ENCODE data around the gene WIF1. TPM values are rescaled to one million over a fixed set of nuclear protein-coding genes. Genes with fewer than 3 reads are reported as not detected.

Gene WIF1, protein sequence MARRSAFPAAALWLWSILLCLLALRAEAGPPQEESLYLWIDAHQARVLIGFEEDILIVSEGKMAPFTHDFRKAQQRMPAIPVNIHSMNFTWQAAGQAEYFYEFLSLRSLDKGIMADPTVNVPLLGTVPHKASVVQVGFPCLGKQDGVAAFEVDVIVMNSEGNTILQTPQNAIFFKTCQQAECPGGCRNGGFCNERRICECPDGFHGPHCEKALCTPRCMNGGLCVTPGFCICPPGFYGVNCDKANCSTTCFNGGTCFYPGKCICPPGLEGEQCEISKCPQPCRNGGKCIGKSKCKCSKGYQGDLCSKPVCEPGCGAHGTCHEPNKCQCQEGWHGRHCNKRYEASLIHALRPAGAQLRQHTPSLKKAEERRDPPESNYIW
- 1.0 TPM for total RNA-seq

DNA sequence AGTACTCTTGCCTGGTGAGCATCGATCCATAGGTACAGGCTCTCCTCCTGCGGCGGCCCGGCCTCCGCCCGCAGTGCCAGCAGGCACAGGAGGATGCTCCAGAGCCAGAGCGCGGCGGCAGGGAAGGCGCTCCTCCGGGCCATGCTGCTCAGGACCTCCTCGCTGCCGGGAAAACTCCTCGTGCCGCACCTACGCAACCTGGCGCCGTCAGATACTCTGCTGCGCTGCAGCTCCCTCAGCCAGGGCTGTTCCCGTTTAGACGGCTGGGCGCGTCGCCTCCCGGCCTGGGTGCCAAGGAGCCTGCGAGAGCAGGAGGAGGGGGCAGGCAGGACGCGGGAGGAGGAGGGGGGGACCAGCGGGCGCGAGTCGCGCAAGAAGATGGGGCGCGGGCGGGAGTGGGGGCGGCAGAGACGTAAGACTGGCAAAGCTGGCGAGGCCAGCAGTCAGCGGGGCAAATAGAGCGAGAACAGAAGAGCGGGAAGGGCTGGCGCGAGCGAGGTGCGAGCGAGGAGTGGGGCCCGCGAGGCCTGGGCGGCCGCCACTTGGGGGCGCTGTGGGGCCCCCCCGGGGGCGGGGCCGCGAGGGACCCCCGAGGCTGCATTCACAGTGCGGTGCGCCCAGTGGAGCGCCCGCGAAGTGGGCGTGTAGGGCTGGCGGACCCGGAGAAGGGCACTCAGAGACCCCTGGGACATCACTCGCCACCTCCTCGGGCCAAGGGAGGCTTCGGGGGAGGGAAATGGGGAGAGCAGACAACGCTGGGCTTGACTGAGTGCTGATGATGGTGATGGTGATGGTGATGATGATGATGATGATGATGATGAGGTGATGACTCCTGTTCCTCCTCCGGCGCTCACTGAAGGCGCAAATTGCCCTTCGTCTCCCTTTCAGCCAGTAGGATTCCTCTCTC lies at the start of gene WIF1:
Gene WIF1, minus strand, starts transcription at position 257 of the 907 bp plus-strand sequence. Its CDS starts 114 bp downstream, at position 143.
- H3K36me3 ChIP-seq (ENCODE audit: control insufficient read depth in 3 of 3, insufficient read depth in 3 of 3, low read length in 3 of 3) = no peaks in the 10 kb centered on the region
- no peak within 1 kb of the TSS for H3K9ac ChIP-seq (ENCODE audit: low read depth in 1 of 3, low read length in 3 of 3)
- H3K9me3 ChIP-seq (ENCODE audit: control insufficient read depth in 3 of 3, low read length in 3 of 3) = no peaks in the 10 kb centered on the region
- H3K27ac ChIP-seq (ENCODE audit: low read depth, low read length) = no peak within 1 kb of the TSS
- peaks cover 39 to 55% (median 52%) of the 10 kb centered on the region in 3 donors for H3K27me3 ChIP-seq (ENCODE audit: control insufficient read depth in 3 of 3, insufficient read depth in 3 of 3, low read length in 3 of 3)
- peaks cover 0 to 7% (median 6%) of the 10 kb centered on the region in 3 donors for H3K4me1 ChIP-seq (ENCODE audit: control insufficient read depth in 3 of 3, insufficient read depth in 3 of 3, low read length in 3 of 3)
- H3K4me3 ChIP-seq (ENCODE audit: low read length in 3 of 3) = no peak within 1 kb of the TSS

DNA sequence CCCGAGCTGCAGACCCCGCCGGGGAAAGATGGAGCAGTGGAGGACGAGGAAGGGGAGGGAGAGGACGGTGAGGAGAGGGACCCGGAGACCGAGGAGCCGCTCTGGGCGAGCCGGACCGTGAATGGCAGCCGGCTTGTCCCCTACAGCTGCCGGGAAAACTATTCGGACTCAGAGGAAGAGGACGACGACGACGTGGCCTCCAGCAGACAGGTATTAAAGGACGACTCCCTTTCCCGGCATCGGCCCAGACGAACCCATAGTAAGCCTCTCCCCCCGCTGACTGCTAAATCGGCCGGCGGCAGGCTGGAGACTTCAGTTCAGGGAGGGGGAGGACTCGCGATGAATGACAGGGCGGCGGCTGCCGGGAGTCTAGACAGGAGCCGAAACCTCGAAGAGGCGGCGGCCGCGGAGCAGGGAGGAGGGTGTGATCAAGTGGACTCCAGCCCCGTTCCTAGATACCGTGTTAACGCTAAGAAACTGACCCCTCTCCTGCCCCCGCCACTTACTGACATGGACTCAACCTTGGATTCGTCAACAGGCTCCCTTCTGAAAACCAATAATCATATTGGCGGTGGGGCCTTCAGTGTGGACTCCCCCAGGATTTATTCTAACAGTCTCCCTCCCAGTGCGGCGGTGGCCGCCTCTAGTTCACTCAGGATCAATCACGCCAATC lies 49.2 kb upstream of the WIF1 start:
- peak overlapping the region; percentile 96 to 99 (median 96) for H3K4me3 ChIP-seq (ENCODE audit: low read length in 3 of 3)
- H3K9me3 ChIP-seq (ENCODE audit: control insufficient read depth in 3 of 3, low read length in 3 of 3) = no peaks in the 10 kb centered on the region
- peak overlapping the region; percentile 96 for H3K27ac ChIP-seq (ENCODE audit: low read depth, low read length)
- peak overlapping the region; percentile 88 to 98 (median 94) for H3K9ac ChIP-seq (ENCODE audit: low read depth in 1 of 3, low read length in 3 of 3)
- no peaks in the 10 kb centered on the region for H3K27me3 ChIP-seq (ENCODE audit: control insufficient read depth in 3 of 3, insufficient read depth in 3 of 3, low read length in 3 of 3)
- H3K36me3 ChIP-seq (ENCODE audit: control insufficient read depth in 3 of 3, insufficient read depth in 3 of 3, low read length in 3 of 3) = no peaks in the 10 kb centered on the region
- peaks cover 23 to 38% (median 35%) of the 10 kb centered on the region in 3 donors for H3K4me1 ChIP-seq (ENCODE audit: control insufficient read depth in 3 of 3, insufficient read depth in 3 of 3, low read length in 3 of 3)

DNA sequence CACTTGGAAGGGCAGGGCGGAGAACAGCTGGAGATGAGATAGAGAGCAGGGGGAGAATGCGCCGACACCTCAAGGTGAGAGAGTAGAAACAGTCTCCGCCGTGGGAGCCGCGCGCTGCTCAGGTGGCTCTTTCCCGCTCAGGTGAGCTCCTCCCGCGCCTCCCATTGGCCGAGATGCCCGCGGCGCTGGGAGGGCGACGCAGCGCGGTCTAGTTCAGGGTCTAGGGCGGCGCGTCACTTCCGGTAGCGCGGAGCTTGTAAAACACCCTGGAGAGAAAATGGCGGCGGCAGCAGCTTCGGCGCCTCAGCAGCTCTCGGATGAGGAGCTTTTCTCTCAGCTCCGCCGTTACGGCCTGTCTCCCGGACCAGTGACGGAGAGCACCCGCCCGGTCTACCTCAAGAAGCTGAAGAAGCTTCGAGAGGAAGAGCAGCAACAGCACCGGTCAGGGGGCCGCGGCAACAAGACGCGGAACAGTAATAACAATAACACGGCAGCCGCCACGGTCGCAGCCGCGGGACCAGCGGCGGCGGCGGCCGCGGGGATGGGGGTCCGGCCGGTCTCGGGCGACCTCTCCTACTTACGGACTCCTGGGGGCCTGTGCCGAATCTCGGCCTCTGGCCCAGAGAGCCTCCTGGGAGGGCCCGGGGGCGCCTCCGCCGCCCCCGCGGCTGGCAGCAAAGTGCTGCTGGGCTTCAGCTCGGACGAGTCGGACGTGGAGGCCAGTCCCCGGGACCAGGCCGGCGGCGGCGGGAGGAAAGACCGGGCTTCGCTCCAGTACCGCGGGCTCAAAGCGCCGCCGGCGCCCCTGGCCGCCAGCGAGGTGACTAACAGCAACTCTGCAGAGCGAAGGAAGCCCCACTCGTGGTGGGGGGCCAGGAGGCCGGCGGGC lies 48.5 kb upstream of the WIF1 start, which contains the start of gene LEMD3:
Gene LEMD3, plus strand, starts transcription at position 264 of the 889 bp plus-strand sequence. Its CDS starts 14 bp downstream, at position 278.
- H3K9ac ChIP-seq (ENCODE audit: low read depth in 1 of 3, low read length in 3 of 3) = peak within 1 kb of the TSS; percentile 88 to 98 (median 94)
- H3K27ac ChIP-seq (ENCODE audit: low read depth, low read length) = peak within 1 kb of the TSS; percentile 96
- H3K9me3 ChIP-seq (ENCODE audit: control insufficient read depth in 3 of 3, low read length in 3 of 3) = no peaks in the 10 kb centered on the region
- peaks cover 23 to 38% (median 31%) of the 10 kb centered on the region in 3 donors for H3K4me1 ChIP-seq (ENCODE audit: control insufficient read depth in 3 of 3, insufficient read depth in 3 of 3, low read length in 3 of 3)
- no peaks in the 10 kb centered on the region for H3K36me3 ChIP-seq (ENCODE audit: control insufficient read depth in 3 of 3, insufficient read depth in 3 of 3, low read length in 3 of 3)
- H3K4me3 ChIP-seq (ENCODE audit: low read length in 3 of 3) = peak within 1 kb of the TSS; percentile 96 to 99 (median 96)
- H3K27me3 ChIP-seq (ENCODE audit: control insufficient read depth in 3 of 3, insufficient read depth in 3 of 3, low read length in 3 of 3) = peaks cover 0 to 6% (median 4%) of the 10 kb centered on the region in 3 donors

DNA sequence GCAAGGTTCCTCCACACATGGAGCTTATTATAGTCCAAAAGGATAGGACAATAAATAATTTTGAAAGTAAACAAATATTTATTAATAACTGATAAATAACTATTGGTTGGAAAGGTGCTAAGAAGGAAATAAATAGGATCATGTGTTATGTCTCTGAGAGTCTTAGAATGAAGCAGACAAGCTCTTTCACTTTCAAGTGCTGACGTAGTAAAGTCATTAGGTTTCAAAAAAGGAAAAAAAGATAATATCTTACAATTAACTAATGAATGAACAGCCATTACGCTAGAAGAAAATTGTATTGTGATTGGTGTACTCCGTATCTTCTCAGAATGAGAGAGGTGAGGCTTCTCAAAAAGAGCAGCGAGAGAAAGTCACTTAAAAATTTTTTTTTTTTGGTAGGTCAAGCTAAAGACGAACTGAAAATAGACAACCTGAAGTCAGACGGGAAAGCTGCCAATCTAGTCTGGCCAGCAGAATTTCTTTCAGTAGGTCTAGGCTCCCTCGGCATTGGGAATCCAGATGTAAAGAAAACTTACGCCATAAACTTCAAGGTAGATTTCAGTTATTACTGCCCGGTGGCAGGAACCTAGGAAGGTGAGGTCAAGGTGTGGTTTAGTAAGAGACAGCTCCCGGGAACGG lies 47.7 kb upstream of the WIF1 start:
- Histone ChIP-seq H3K27ac (ENCODE audit: low read depth, low read length) (peak overlapping the region; percentile 96), H3K27me3 (ENCODE audit: control insufficient read depth in 3 of 3, insufficient read depth in 3 of 3, low read length in 3 of 3) (peaks cover 0 to 6% (median 4%) of the 10 kb centered on the region in 3 donors), H3K4me1 (ENCODE audit: control insufficient read depth in 3 of 3, insufficient read depth in 3 of 3, low read length in 3 of 3) (peaks cover 23 to 32% (median 29%) of the 10 kb centered on the region in 3 donors), H3K36me3 (ENCODE audit: control insufficient read depth in 3 of 3, insufficient read depth in 3 of 3, low read length in 3 of 3) (no peaks in the 10 kb centered on the region), H3K9ac (ENCODE audit: low read depth in 1 of 3, low read length in 3 of 3) (peak overlapping the region; percentile 88 to 98 (median 94)), H3K4me3 (ENCODE audit: low read length in 3 of 3) (peak overlapping the region; percentile 96 to 99 (median 96)), H3K9me3 (ENCODE audit: control insufficient read depth in 3 of 3, low read length in 3 of 3) (no peaks in the 10 kb centered on the region)

DNA sequence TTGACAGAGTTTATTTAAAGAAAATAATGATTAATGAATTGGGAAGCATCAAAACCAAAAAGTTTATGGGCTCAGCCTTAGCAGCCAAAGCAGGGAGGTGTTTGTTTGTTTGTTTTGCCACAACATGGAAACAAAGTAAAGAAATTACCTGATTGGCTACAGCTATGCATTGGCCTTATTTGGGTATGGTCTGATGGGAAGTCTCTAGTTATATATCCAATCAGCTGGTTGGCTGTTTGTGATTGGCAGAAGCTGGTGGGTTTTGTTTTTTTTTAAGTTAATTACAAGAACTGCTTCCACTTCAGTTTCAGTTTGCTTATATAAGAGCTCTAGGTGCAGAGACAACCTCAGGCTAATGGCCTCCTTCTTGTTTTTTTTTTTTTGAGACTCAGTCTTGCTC lies 43.7 kb upstream of the WIF1 start:
- H3K4me3 ChIP-seq (ENCODE audit: low read length in 3 of 3) = no peak overlapping the region
- H3K9ac ChIP-seq (ENCODE audit: low read depth in 1 of 3, low read length in 3 of 3) = no peak overlapping the region
- no peaks in the 10 kb centered on the region for H3K9me3 ChIP-seq (ENCODE audit: control insufficient read depth in 3 of 3, low read length in 3 of 3)
- H3K36me3 ChIP-seq (ENCODE audit: control insufficient read depth in 3 of 3, insufficient read depth in 3 of 3, low read length in 3 of 3) = no peaks in the 10 kb centered on the region
- H3K27ac ChIP-seq (ENCODE audit: low read depth, low read length) = no peak overlapping the region
- peaks cover 4 to 8% (median 4%) of the 10 kb centered on the region in 3 donors for H3K27me3 ChIP-seq (ENCODE audit: control insufficient read depth in 3 of 3, insufficient read depth in 3 of 3, low read length in 3 of 3)
- peaks cover 5 to 7% (median 5%) of the 10 kb centered on the region in 3 donors for H3K4me1 ChIP-seq (ENCODE audit: control insufficient read depth in 3 of 3, insufficient read depth in 3 of 3, low read length in 3 of 3)

DNA sequence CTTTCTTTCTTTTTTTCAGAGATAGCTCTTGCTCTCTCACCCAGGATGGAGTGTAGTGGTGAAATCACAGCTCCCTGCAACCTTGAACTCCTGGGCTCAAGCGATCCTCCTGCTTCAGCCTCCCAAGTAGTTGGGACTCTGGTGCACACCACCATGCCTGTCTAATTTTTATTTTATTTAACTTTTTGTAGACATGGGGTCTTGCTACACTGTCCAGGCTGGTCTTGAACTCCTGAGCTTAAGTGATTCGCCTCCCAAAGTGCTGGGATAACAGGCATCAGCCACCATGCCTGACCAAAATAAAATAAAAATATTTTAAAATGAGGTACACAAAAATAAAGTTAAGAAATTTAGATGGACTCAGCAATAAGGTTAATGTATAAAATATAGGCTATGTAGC lies 43.1 kb upstream of the WIF1 start:
- Histone ChIP-seq H3K27ac (ENCODE audit: low read depth, low read length) (no peak overlapping the region), H3K4me3 (ENCODE audit: low read length in 3 of 3) (no peak overlapping the region), H3K4me1 (ENCODE audit: control insufficient read depth in 3 of 3, insufficient read depth in 3 of 3, low read length in 3 of 3) (peaks cover 5 to 7% (median 5%) of the 10 kb centered on the region in 3 donors), H3K9ac (ENCODE audit: low read depth in 1 of 3, low read length in 3 of 3) (no peak overlapping the region), H3K9me3 (ENCODE audit: control insufficient read depth in 3 of 3, low read length in 3 of 3) (no peaks in the 10 kb centered on the region), H3K36me3 (ENCODE audit: control insufficient read depth in 3 of 3, insufficient read depth in 3 of 3, low read length in 3 of 3) (no peaks in the 10 kb centered on the region), H3K27me3 (ENCODE audit: control insufficient read depth in 3 of 3, insufficient read depth in 3 of 3, low read length in 3 of 3) (peaks cover 4 to 8% (median 4%) of the 10 kb centered on the region in 3 donors)

DNA sequence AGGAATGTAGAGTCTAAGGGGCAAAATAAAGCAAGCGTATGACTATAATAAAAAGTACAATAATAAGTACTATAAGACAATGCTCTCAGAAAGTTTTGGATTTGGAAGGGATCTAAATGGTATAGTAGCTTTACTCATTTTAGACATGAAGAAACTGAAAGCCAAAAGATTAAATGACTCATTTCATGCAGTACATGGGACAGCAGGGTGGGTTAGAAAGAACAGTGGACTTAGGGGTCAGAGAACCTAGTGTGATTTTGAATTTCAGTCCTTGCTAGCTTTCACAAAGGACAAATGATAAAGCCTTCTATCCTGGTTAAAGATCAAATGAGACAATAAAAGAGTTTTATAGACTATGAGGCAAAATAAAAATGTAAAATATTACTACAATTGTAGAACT lies 41.5 kb upstream of the WIF1 start:
- Histone ChIP-seq H3K4me1 (ENCODE audit: control insufficient read depth in 3 of 3, insufficient read depth in 3 of 3, low read length in 3 of 3) (no peaks in the 10 kb centered on the region), H3K27ac (ENCODE audit: low read depth, low read length) (no peak overlapping the region), H3K36me3 (ENCODE audit: control insufficient read depth in 3 of 3, insufficient read depth in 3 of 3, low read length in 3 of 3) (no peaks in the 10 kb centered on the region), H3K4me3 (ENCODE audit: low read length in 3 of 3) (no peak overlapping the region), H3K27me3 (ENCODE audit: control insufficient read depth in 3 of 3, insufficient read depth in 3 of 3, low read length in 3 of 3) (peaks cover 4 to 8% (median 4%) of the 10 kb centered on the region in 3 donors), H3K9me3 (ENCODE audit: control insufficient read depth in 3 of 3, low read length in 3 of 3) (no peaks in the 10 kb centered on the region), H3K9ac (ENCODE audit: low read depth in 1 of 3, low read length in 3 of 3) (no peak overlapping the region)

DNA sequence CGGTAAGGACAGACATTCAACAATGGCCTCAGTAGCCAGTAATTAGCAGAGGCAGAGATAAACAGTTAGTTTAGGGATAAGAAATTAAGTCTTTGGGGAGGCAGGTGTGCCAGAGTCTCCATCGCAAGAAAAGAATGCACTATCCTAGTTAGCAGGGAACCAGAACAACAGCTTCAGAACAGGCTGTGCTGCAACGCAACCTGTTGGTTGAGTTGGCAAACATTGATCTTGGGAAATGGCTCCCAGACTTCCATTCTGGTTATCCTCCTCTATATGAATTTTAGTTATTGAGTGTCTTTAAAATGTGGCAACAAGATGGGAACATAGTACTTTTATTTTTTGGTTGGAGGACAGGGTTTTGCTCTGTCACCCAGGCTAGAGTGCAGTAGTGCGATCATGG lies 36.0 kb upstream of the WIF1 start:
- H3K9ac ChIP-seq (ENCODE audit: low read depth in 1 of 3, low read length in 3 of 3) = no peak overlapping the region
- no peak overlapping the region for H3K27ac ChIP-seq (ENCODE audit: low read depth, low read length)
- no peaks in the 10 kb centered on the region for H3K4me1 ChIP-seq (ENCODE audit: control insufficient read depth in 3 of 3, insufficient read depth in 3 of 3, low read length in 3 of 3)
- H3K4me3 ChIP-seq (ENCODE audit: low read length in 3 of 3) = no peak overlapping the region
- no peaks in the 10 kb centered on the region for H3K9me3 ChIP-seq (ENCODE audit: control insufficient read depth in 3 of 3, low read length in 3 of 3)
- no peaks in the 10 kb centered on the region for H3K36me3 ChIP-seq (ENCODE audit: control insufficient read depth in 3 of 3, insufficient read depth in 3 of 3, low read length in 3 of 3)
- peaks cover 0 to 2% (median 0%) of the 10 kb centered on the region in 3 donors for H3K27me3 ChIP-seq (ENCODE audit: control insufficient read depth in 3 of 3, insufficient read depth in 3 of 3, low read length in 3 of 3)

Measured in skeletal muscle tissue (tissue), 4 donors.